Panc1 (cell line): ENCODE measurements around the gene NUP210L. TPM values are rescaled to one million over a fixed set of nuclear protein-coding genes. Genes with fewer than 3 reads are reported as not detected.
"Not testable (repeated sequence)": the region's sequence is repeated elsewhere in the genome, so short reads cannot be mapped to it uniquely, and the experiment has no call there.

Experiments used
- ATAC-seq: fragments of 200-7000 bp; cut with Tn5 transposase; 2 replicates; pipeline ENCODE4 v1.9.1; 2020; ENCODE audit warnings: mild to moderate bottlenecking, moderate library complexity
- BruUV-seq: library from RNA; stranded (reverse); fragments of 400-500 nt; replicated peaks from 2 replicates; lab custom pipeline; 2021; lab: Mats Ljungman, UMichigan
- CTCF ChIA-PET: fragments of 300-600 bp; sonication (Branson Sonifier 250); formaldehyde crosslinking; loops from one replicate; lab custom pipeline; 2022; ENCODE audit warnings: antibody characterized with exemption; lab: Charles Lee
- POLR2A ChIA-PET: fragments of 300-600 bp; sonication (Branson Sonifier 250); formaldehyde crosslinking; loops from one replicate; lab custom pipeline; 2022; ENCODE audit warnings: antibody characterized with exemption; lab: Charles Lee
- DNase-seq: peaks from one replicate; pipeline ENCODE4 v3.0.0-alpha.2; 2010; ENCODE audit warnings: low read depth, low spot score
- H3K27ac ChIP-seq: 2 replicates; pipeline ENCODE4 v1.5.1; 2011; ENCODE audit warnings: mild to moderate bottlenecking, low read length, inconsistent platforms
- H3K27me3 ChIP-seq: fragments of 200-500 bp; sonication (Bioruptor generic); 2 replicates; pipeline ENCODE4 v1.6.0; 2014; ENCODE audit warnings: low read length, inconsistent platforms; ENCODE audit not compliant: control insufficient read depth, insufficient read depth
- H3K36me3 ChIP-seq: fragments of 200-500 bp; sonication (Bioruptor generic); 2 replicates; pipeline ENCODE4 v1.5.1; 2014; ENCODE audit warnings: inconsistent platforms, mild to moderate bottlenecking, low read length, moderate library complexity; ENCODE audit not compliant: control insufficient read depth, insufficient read depth
- H3K4me1 ChIP-seq: 2 replicates; pipeline ENCODE4 v1.5.1; 2011; ENCODE audit warnings: inconsistent platforms, mild to moderate bottlenecking, low read length, moderate library complexity; ENCODE audit not compliant: control insufficient read depth, insufficient read depth
- H3K4me3 ChIP-seq, 2 experiments: 2 replicates each; pipeline ENCODE4 v1.5.1; 2011 to 2012; ENCODE audit warnings: low read depth in 2 of 2, low read length in 2 of 2, mild to moderate bottlenecking in 2 of 2, inconsistent platforms in 1 of 2, moderate library complexity in 1 of 2
- H3K9me3 ChIP-seq: fragments of 200-500 bp; sonication (Bioruptor generic); 2 replicates; pipeline ENCODE4 v1.5.1; 2014; ENCODE audit warnings: low read depth, mild to moderate bottlenecking, inconsistent platforms, low read length, moderate library complexity; ENCODE audit not compliant: control insufficient read depth, insufficient read depth
- CTCF ChIP-seq: fragments of 450-650 bp; IDR thresholded peaks from 2 replicates; pipeline ENCODE4 v1.5.1; 2017; ENCODE audit warnings: mild to moderate bottlenecking
- POLR2AphosphoS5 ChIP-seq: IDR thresholded peaks from 2 replicates; pipeline ENCODE4 v1.6.1; 2012; ENCODE audit warnings: mild to moderate bottlenecking, low read depth, low read length, moderate library complexity
- REST ChIP-seq, 2 experiments: IDR thresholded peaks; 2 replicates each; pipeline ENCODE4 v1.6.1; 2011 to 2012; ENCODE audit warnings: low read depth in 2 of 2, control low read depth in 1 of 2, low read length in 1 of 2, mild to moderate bottlenecking in 1 of 2, moderate library complexity in 1 of 2; ENCODE audit not compliant: insufficient read depth in 1 of 2
- SIN3A ChIP-seq: IDR thresholded peaks from 2 replicates; pipeline ENCODE4 v1.6.1; 2012; ENCODE audit warnings: low read depth, mild to moderate bottlenecking, low read length, moderate library complexity, borderline replicate concordance; ENCODE audit not compliant: insufficient read depth
- TCF7L2 ChIP-seq: IDR thresholded peaks from 2 replicates; pipeline ENCODE4 v1.6.1; 2011; ENCODE audit warnings: mild to moderate bottlenecking, low read depth, low read length, inconsistent platforms
- in situ Hi-C: cut with HindIII; loops from 2 replicates; pipeline ENCODE4 v1.10.0; 2016; ENCODE audit warnings: low sequenced_read_pairs, low pct_unique_long_range_greater_than_20kb
- intact Hi-C: fragments of 100-400 bp; cut with micrococcal nuclease; formaldehyde crosslinking; loops from one replicate; pipeline ENCODE4 v1.10.0; 2022; ENCODE audit not compliant: unreplicated experiment
- total RNA-seq: library from RNA; stranded (reverse); gene quantifications from one replicate; pipeline ENCODE4 v1.2.1, GENCODE V29; 2021; ENCODE audit not compliant: unreplicated experiment

Gene NUP210L
- total RNA-seq, 1 experiment from 2014 or later, result 0.05 TPM

GRCh38 chr1:154033697-154034096, 121.2 kb downstream of the NUP210L start:
- ATAC-seq, intact Hi-C loops, CTCF ChIA-PET, in situ Hi-C loops, H3K27ac ChIP-seq, H3K36me3 ChIP-seq, H3K27me3 ChIP-seq, POLR2A ChIA-PET, H3K4me1 ChIP-seq, H3K9me3 ChIP-seq, H3K4me3 ChIP-seq, BruUV-seq, DNase-seq: not testable (repeated sequence)

- Histone ChIP-seq H3K4me3 (no peak overlapping the region), H3K27ac (no peak overlapping the region), H3K36me3 (no peaks in the 10 kb centered on the region), H3K27me3 (no peaks in the 10 kb centered on the region), H3K4me1 (no peaks in the 10 kb centered on the region), H3K9me3 (no peaks in the 10 kb centered on the region)
- ATAC-seq, result no peak
- ChIA-PET CTCF (no interaction called here), POLR2A (interaction anchor here (0.6 kb wide), 1 partner anchor 229 kb away, joined by 5 read pairs; no protein-coding TSS in a partner anchor)
- intact Hi-C loops (no loop called here), in situ Hi-C loops (no loop called here)
- no peak for DNase-seq
- BruUV-seq, result no TSS peak
- TF ChIP-seq REST (IDR thresholded peaks at IDR 0.05; ENCODE audit: insufficient read depth in 1 of 2, low read depth in 2 of 2, low read length in 1 of 2) (no peak), CTCF (no peak), TCF7L2 (no peak), POLR2AphosphoS5 (no peak), SIN3A (no peak)
These were observed 134.9 kb downstream of the NUP210L start for GRCh38 chr1:154019940-154020339.

- TF ChIP-seq REST (IDR thresholded peaks at IDR 0.05; ENCODE audit: insufficient read depth in 1 of 2, low read depth in 2 of 2, low read length in 1 of 2), result no peak
- TF ChIP-seq TCF7L2, result no peak
- no peak for TF ChIP-seq POLR2AphosphoS5
- TF ChIP-seq CTCF, result no peak
- TF ChIP-seq SIN3A, result no peak
These were observed 135.6 kb downstream of the NUP210L start for GRCh38 chr1:154019269-154019668.

More at GRCh38 chr1:154019269-154019668, 135.6 kb downstream of the NUP210L start:
- no peak overlapping the region for H3K4me3 ChIP-seq
- ChIA-PET POLR2A (interaction anchor here (0.7 kb wide), 1 partner anchor 29 kb away, joined by 3 read pairs; the partner anchor contains the start of gene RPS27), CTCF (interaction anchor here (0.6 kb wide), 1 partner anchor 10 kb away, joined by 14 read pairs; no protein-coding TSS in a partner anchor)
- H3K27ac ChIP-seq, result no peak overlapping the region
- in situ Hi-C loops, result no loop called here
- no peaks in the 10 kb centered on the region for H3K9me3 ChIP-seq
- no TSS peak for BruUV-seq
- ATAC-seq, result no peak
- no peak for DNase-seq
- no peaks in the 10 kb centered on the region for H3K27me3 ChIP-seq
- H3K4me1 ChIP-seq, result no peaks in the 10 kb centered on the region
- no peaks in the 10 kb centered on the region for H3K36me3 ChIP-seq
- intact Hi-C loops, result no loop called here
